Gastrocnemius medialis (tissue), 4 donors: ENCODE results near the gene ASB2.

Source experiments
- POLR2A ChIP-seq, 2 donors: fragments of 450-650 bp; IDR thresholded peaks; one replicate each; pipeline ENCODE4 v1.6.1; 2017; ENCODE audit warnings: antibody characterized with exemption in 2 of 2, mild to moderate bottlenecking in 2 of 2, moderate library complexity in 2 of 2
- TF ChIP-seq, protein P1 (sequence below), 5 experiments: fragments of 450-650 bp in 3 of 5; fragments of 200-600 bp in 2 of 5; sonication (generic) in 2 of 5; IDR thresholded peaks in 4 of 5; conservative IDR thresholded peaks in 1 of 5; 1 replicate in 4 of 5; 2 replicates in 1 of 5; pipeline ENCODE4 v1.5.1; 2016 to 2019; ENCODE audit warnings: antibody characterized with exemption in 5 of 5, mild to moderate bottlenecking in 3 of 5, moderate library complexity in 3 of 5

DNA sequence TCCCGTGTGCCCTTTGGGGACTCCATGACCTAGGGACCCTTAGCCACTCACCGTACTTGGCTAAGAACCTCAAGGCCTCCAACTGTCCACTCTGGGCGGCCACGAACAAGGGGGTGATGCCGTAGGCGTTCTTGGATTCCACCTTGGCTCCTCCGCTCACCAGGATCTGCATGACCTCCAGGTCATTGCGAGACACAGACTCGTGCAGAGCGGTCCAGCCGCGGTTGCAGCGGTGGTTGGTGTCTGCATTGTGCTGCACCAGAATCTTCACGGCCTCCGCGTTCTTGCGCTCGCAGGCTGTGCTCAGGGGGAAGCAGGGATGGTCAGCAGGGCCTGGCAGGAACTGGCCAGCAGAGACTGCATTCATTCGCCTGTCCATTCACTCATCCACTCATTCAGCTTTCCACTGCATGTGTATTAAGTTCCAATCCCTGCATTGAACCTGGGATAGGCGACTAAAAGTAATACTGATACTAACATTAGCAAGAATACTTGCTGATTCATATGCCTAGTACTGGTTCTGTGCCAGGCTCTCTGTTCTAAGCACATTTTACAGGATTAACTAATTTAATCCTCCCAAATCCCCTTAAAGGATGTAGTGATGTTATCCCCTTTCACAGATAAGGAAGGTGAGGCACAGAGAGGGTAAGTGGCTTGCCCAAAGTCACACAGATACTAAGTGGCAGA, 25.3 kb downstream of the ASB2 start:
- TF ChIP-seq, protein P1, sequence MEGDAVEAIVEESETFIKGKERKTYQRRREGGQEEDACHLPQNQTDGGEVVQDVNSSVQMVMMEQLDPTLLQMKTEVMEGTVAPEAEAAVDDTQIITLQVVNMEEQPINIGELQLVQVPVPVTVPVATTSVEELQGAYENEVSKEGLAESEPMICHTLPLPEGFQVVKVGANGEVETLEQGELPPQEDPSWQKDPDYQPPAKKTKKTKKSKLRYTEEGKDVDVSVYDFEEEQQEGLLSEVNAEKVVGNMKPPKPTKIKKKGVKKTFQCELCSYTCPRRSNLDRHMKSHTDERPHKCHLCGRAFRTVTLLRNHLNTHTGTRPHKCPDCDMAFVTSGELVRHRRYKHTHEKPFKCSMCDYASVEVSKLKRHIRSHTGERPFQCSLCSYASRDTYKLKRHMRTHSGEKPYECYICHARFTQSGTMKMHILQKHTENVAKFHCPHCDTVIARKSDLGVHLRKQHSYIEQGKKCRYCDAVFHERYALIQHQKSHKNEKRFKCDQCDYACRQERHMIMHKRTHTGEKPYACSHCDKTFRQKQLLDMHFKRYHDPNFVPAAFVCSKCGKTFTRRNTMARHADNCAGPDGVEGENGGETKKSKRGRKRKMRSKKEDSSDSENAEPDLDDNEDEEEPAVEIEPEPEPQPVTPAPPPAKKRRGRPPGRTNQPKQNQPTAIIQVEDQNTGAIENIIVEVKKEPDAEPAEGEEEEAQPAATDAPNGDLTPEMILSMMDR (IDR thresholded peaks at IDR 0.05 in 4 of 5, conservative IDR thresholded peaks at IDR 0.05 in 1 of 5), result no peak
- TF ChIP-seq POLR2A (IDR thresholded peaks at IDR 0.05), result no peak
